HEK293 (cell line): ENCODE results near the gene AXL.
A peak's percentile ranks its signal among the peaks of the same experiment; 100 is the strongest.

Experiments
- HIC1 ChIP-seq: fragments of 450-650 bp; formaldehyde crosslinking; IDR thresholded peaks from 2 replicates; pipeline ENCODE4 v1.5.1; 2016; ENCODE audit warnings: missing biosample characterization, missing genetic modification characterization
- PATZ1 ChIP-seq: fragments of 450-650 bp; formaldehyde crosslinking; IDR thresholded peaks from 2 replicates; pipeline ENCODE4 v1.5.1; 2016; ENCODE audit warnings: missing biosample characterization, missing genetic modification characterization
- PRDM10 ChIP-seq: fragments of 450-650 bp; formaldehyde crosslinking; IDR thresholded peaks from 2 replicates; pipeline ENCODE4 v1.5.1; 2016; ENCODE audit warnings: missing biosample characterization, missing genetic modification characterization
- YY1 ChIP-seq: fragments of 450-650 bp; formaldehyde crosslinking; IDR thresholded peaks from 2 replicates; pipeline ENCODE4 v1.5.1; 2018; ENCODE audit warnings: missing biosample characterization, missing genetic modification characterization
- ZBTB11 ChIP-seq: fragments of 450-650 bp; formaldehyde crosslinking; conservative IDR thresholded peaks from 2 replicates; pipeline ENCODE4 v1.5.1; 2016; ENCODE audit warnings: low read depth, missing biosample characterization, missing genetic modification characterization
- ZBTB20 ChIP-seq: fragments of 450-650 bp; formaldehyde crosslinking; IDR thresholded peaks from 2 replicates; pipeline ENCODE4 v1.5.1; 2016; ENCODE audit warnings: missing biosample characterization, missing genetic modification characterization
- ZNF148 ChIP-seq: fragments of 450-650 bp; formaldehyde crosslinking; IDR thresholded peaks from 2 replicates; pipeline ENCODE4 v1.5.0; 2017; ENCODE audit warnings: missing biosample characterization, missing genetic modification characterization, borderline replicate concordance
- ZNF214 ChIP-seq: fragments of 450-650 bp; formaldehyde crosslinking; IDR thresholded peaks from 2 replicates; pipeline ENCODE4 v1.5.1; 2017; ENCODE audit warnings: missing biosample characterization, mild to moderate bottlenecking, missing genetic modification characterization, borderline replicate concordance
- ZNF221 ChIP-seq: fragments of 450-650 bp; formaldehyde crosslinking; IDR thresholded peaks from 2 replicates; pipeline ENCODE4 v1.5.1; 2017; ENCODE audit warnings: missing biosample characterization, missing genetic modification characterization, borderline replicate concordance
- ZNF24 ChIP-seq: fragments of 450-650 bp; formaldehyde crosslinking; IDR thresholded peaks from 2 replicates; pipeline ENCODE4 v1.5.1; 2016; ENCODE audit warnings: missing biosample characterization, missing genetic modification characterization
- ZNF335 ChIP-seq: fragments of 450-650 bp; formaldehyde crosslinking; conservative IDR thresholded peaks from 2 replicates; pipeline ENCODE4 v1.5.1; 2016; ENCODE audit warnings: missing biosample characterization, missing genetic modification characterization
- ZNF398 ChIP-seq: fragments of 450-650 bp; formaldehyde crosslinking; IDR thresholded peaks from 2 replicates; pipeline ENCODE4 v1.5.1; 2017; ENCODE audit warnings: missing biosample characterization, missing genetic modification characterization
- ZNF416 ChIP-seq: fragments of 450-650 bp; formaldehyde crosslinking; IDR thresholded peaks from 2 replicates; pipeline ENCODE4 v1.5.1; 2016; ENCODE audit warnings: missing biosample characterization, missing genetic modification characterization
- ZNF513 ChIP-seq: fragments of 450-650 bp; IDR thresholded peaks from 2 replicates; pipeline ENCODE4 v1.5.1; 2018; ENCODE audit warnings: missing biosample characterization, missing genetic modification characterization
- ZNF571 ChIP-seq: fragments of 450-650 bp; formaldehyde crosslinking; IDR thresholded peaks from 2 replicates; pipeline ENCODE4 v1.5.0; 2017; ENCODE audit warnings: missing biosample characterization, missing genetic modification characterization
- ZNF585B ChIP-seq: fragments of 450-650 bp; formaldehyde crosslinking; IDR thresholded peaks from 2 replicates; pipeline ENCODE4 v1.5.1; 2016; ENCODE audit warnings: missing biosample characterization, missing genetic modification characterization
- ZNF623 ChIP-seq: fragments of 450-650 bp; formaldehyde crosslinking; IDR thresholded peaks from 2 replicates; pipeline ENCODE4 v1.5.1; 2016; ENCODE audit warnings: missing biosample characterization, missing genetic modification characterization
- ZNF777 ChIP-seq: fragments of 450-650 bp; formaldehyde crosslinking; IDR thresholded peaks from 2 replicates; pipeline ENCODE4 v1.5.1; 2017; ENCODE audit warnings: missing biosample characterization, missing genetic modification characterization, borderline replicate concordance
- ZSCAN30 ChIP-seq: fragments of 450-650 bp; IDR thresholded peaks from 2 replicates; pipeline ENCODE4 v1.5.1; 2018; ENCODE audit warnings: missing biosample characterization, mild to moderate bottlenecking, missing genetic modification characterization, moderate library complexity

Gene AXL

GRCh38 chr19:41226053-41226873, 7.2 kb downstream of the AXL start (continued):
- peak; percentile 85 for TF ChIP-seq PATZ1
- no peak for TF ChIP-seq ZNF221
- TF ChIP-seq ZSCAN30 (tag by site-specific recombination): peak; percentile 92; the same call in 1 of the 2 replicates
- TF ChIP-seq ZNF24 (tag by site-specific recombination): no peak; the same call in 1 of the 2 replicates
- TF ChIP-seq ZNF398 (tag by site-specific recombination): peak; percentile 96
- no peak for TF ChIP-seq ZNF214 (tag by site-specific recombination)
- TF ChIP-seq ZNF585B (tag by site-specific recombination): 0 out of 2 replicates have a peak, but pooled peaks have one; percentile 12
- peak; percentile 56; the same call in 1 of the 2 replicates for TF ChIP-seq HIC1 (tag by site-specific recombination)
- TF ChIP-seq ZBTB20 (tag by site-specific recombination): peak; percentile 25; the same call in 1 of the 2 replicates
- no peak for TF ChIP-seq ZNF148 (tag by site-specific recombination)
- TF ChIP-seq ZBTB11: peak; percentile 42
- 0 out of 2 replicates have a peak, but pooled peaks have one; percentile 55 for TF ChIP-seq PRDM10
- TF ChIP-seq YY1 (tag by site-specific recombination): no peak
- peak; percentile 12; the same call in 1 of the 2 replicates for TF ChIP-seq ZNF623
- peak; percentile 57; the same call in 1 of the 2 replicates for TF ChIP-seq ZNF335 (tag by site-specific recombination)
- TF ChIP-seq ZNF416 (tag by site-specific recombination): no peak; the same call in 1 of the 2 replicates
- peak; percentile 82 for TF ChIP-seq ZNF777
- no peak for TF ChIP-seq ZNF513 (tag by site-specific recombination)
- TF ChIP-seq ZNF571: no peak
